ENCODE measurements around the gene GDPD5. TPM values are rescaled to one million over a fixed set of nuclear protein-coding genes. Genes with fewer than 3 reads are reported as not detected.

The GDPD5 gene
- total and polyA plus RNA-seq, 9 of the 15 experiments (the other 6 are each of a cell fraction or from before 2014, with no cell fraction given) = 0.32 to 27.3 (median 8.0) TPM

- no peaks in the 10 kb centered on the region for H3K9me3 ChIP-seq (replicated peaks; ENCODE audit: control insufficient read depth, insufficient read depth, low read depth, low read length)
- H4K20me1 ChIP-seq (replicated peaks; ENCODE audit: control insufficient read depth, insufficient read depth, low read length) = no peaks in the 10 kb centered on the region
- FAIRE-seq = no peak
- peaks cover 91% of the 10 kb centered on the region for H3K36me3 ChIP-seq (ENCODE audit: control insufficient read depth, insufficient read depth, low read length)
- peaks cover 4% of the 10 kb centered on the region for H3K9me1 ChIP-seq (ENCODE audit: control insufficient read depth, insufficient read depth, low read length)
- no peak for DNase-seq (ENCODE audit: extremely low read depth in 1 of 4, low spot score in 3 of 4)
- CTCF ChIA-PET (ENCODE audit: low intra/inter-chr PET ratio) = no interaction called here
- WGBS (ENCODE audit: insufficient coverage, low coverage, missing lambda C conversion rate) = 85% methylated on average over 14 of the region's 14 CpGs
- no peak overlapping the region for H3K9ac ChIP-seq (ENCODE audit: insufficient read depth in 1 of 2, low read depth in 2 of 2, low read length in 2 of 2)
- in situ Hi-C loops (cut with MboI) = no loop called here
- peaks cover 23% of the 10 kb centered on the region for H3K79me2 ChIP-seq (ENCODE audit: control insufficient read depth, insufficient read depth, low read length)
- ATAC-seq = no peak
- intact Hi-C loops (cut with micrococcal nuclease) = no loop called here
- H3K27me3 ChIP-seq (ENCODE audit: control insufficient read depth in 2 of 2, insufficient read depth in 2 of 2, low read length in 2 of 2) = no peaks in the 10 kb centered on the region
- POLR2A ChIA-PET = interaction anchor here (0.5 to 8.8 kb wide), 3 partner anchors 7 to 218 kb away, joined by 3 to 115 read pairs (median 9); partner anchors contain the start of gene SERPINH1
- TF ChIP-seq RBFOX2 (IDR thresholded peaks at IDR 0.05; ENCODE audit: low read depth, low read length) (0 out of 2 replicates have a peak, but pooled peaks have one; percentile 43), ZNF24 (IDR thresholded peaks at IDR 0.05) (no peak), POLR2AphosphoS5 (IDR thresholded peaks at IDR 0.05; ENCODE audit: control insufficient read depth, insufficient read depth, low read depth, low read length) (no peak), ELF4 (CRISPR knock-in tag; IDR thresholded peaks at IDR 0.05) (no peak)
- no peak overlapping the region for H3K4me3 ChIP-seq
- no peak overlapping the region for H3K4me2 ChIP-seq (ENCODE audit: insufficient read depth, low read length)
- no peak overlapping the region for H2AFZ ChIP-seq (ENCODE audit: low read depth, low read length)
- no TSS peak for BruUV-seq (replicated peaks)
- H3K4me1 ChIP-seq (replicated peaks in 1 of 2; ENCODE audit: control insufficient read depth in 2 of 2, insufficient read depth in 2 of 2, low read length in 2 of 2) = peaks cover 14 to 24% of the 10 kb centered on the region in 2 experiments; a peak in 4 of 5 replicates
- no peak overlapping the region for H3K27ac ChIP-seq (ENCODE audit: extremely low read depth, low read depth, low read length)
Measured at GRCh38 chr11:75568616-75569219, 43.0 kb upstream of the GDPD5 start.

DNA sequence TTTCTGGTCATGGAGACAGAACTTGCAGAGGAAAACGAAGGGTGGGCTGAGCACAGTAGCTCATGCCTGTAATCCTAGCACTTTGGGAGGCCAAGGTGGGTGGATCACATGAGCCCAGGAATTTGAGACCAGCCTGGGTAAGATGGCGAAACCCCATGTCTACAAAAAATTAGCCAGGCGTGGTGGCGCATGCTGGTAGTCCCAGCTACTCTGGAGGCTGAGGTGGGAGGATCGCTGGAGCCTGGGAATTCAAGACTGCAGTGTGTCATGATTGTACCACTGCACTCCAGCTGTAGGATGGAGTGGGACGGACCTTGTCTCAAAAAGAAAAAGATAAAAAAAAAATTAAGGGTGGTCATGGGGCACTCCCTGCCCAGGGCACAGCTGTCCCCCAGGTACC, 42.2 kb upstream of the GDPD5 start:
- BruUV-seq (replicated peaks) = no TSS peak
- in situ Hi-C loops (cut with MboI) (no loop called here), intact Hi-C loops (cut with micrococcal nuclease) (no loop called here)
- WGBS (ENCODE audit: insufficient coverage, low coverage, missing lambda C conversion rate) = 88% methylated on average over 6 of the region's 6 CpGs
- H3K9ac ChIP-seq (ENCODE audit: insufficient read depth in 1 of 2, low read depth in 2 of 2, low read length in 2 of 2) = no peak overlapping the region; a peak in 1 of 4 replicates
- no peak for DNase-seq (ENCODE audit: extremely low read depth in 1 of 4, low spot score in 3 of 4)
- no peaks in the 10 kb centered on the region for H3K27me3 ChIP-seq (ENCODE audit: control insufficient read depth in 2 of 2, insufficient read depth in 2 of 2, low read length in 2 of 2)
- peaks cover 17 to 32% of the 10 kb centered on the region in 2 experiments; a peak in 4 of 5 replicates for H3K4me1 ChIP-seq (replicated peaks in 1 of 2; ENCODE audit: control insufficient read depth in 2 of 2, insufficient read depth in 2 of 2, low read length in 2 of 2)
- FAIRE-seq = no peak
- peaks cover 31% of the 10 kb centered on the region for H3K79me2 ChIP-seq (ENCODE audit: control insufficient read depth, insufficient read depth, low read length)
- no peak overlapping the region for H3K27ac ChIP-seq (ENCODE audit: extremely low read depth, low read depth, low read length)
- POLR2A ChIA-PET = interaction anchor here (0.6 to 0.9 kb wide), 2 partner anchors 8 to 91 kb away, joined by 3 read pairs; no protein-coding TSS in a partner anchor
- no peak for ATAC-seq
- TF ChIP-seq GABPA (tag; conservative IDR thresholded peaks at IDR 0.05; ENCODE audit: low read depth) (no peak), ZNF3 (CRISPR knock-in tag; IDR thresholded peaks at IDR 0.05) (no peak), SMARCA5 (IDR thresholded peaks at IDR 0.05) (no peak), KLF10 (CRISPR knock-in tag; IDR thresholded peaks at IDR 0.05) (no peak), CHD2 (IDR thresholded peaks at IDR 0.05; ENCODE audit: low read depth, low read length) (no peak), CHD1 (IDR thresholded peaks at IDR 0.05; ENCODE audit: low read length) (no peak)
- peaks cover 4% of the 10 kb centered on the region for H3K9me1 ChIP-seq (ENCODE audit: control insufficient read depth, insufficient read depth, low read length)
- H3K4me3 ChIP-seq = no peak overlapping the region
- H2AFZ ChIP-seq (ENCODE audit: low read depth, low read length) = no peak overlapping the region
- CTCF ChIA-PET (ENCODE audit: low intra/inter-chr PET ratio) = no interaction called here
- no peaks in the 10 kb centered on the region for H3K9me3 ChIP-seq (replicated peaks; ENCODE audit: control insufficient read depth, insufficient read depth, low read depth, low read length)
- peaks cover 88% of the 10 kb centered on the region for H3K36me3 ChIP-seq (ENCODE audit: control insufficient read depth, insufficient read depth, low read length)
- H3K4me2 ChIP-seq (ENCODE audit: insufficient read depth, low read length) = no peak overlapping the region
- H4K20me1 ChIP-seq (replicated peaks; ENCODE audit: control insufficient read depth, insufficient read depth, low read length) = no peaks in the 10 kb centered on the region
